Measurements from ENCODE around the gene TAS2R16. TPM values are rescaled to one million over a fixed set of nuclear protein-coding genes. Genes with fewer than 3 reads are reported as not detected.
"Not testable (repeated sequence)": the region's sequence is repeated elsewhere in the genome, so short reads cannot be mapped to it uniquely, and the experiment has no call there.

The TAS2R16 gene
- total RNA-seq, 1 donor from 2014 or later, result not detected

- no peak for DNase-seq (ENCODE audit: extremely low read depth, low read depth, low spot score)
Observed at GRCh38 chr7:122974229-122974628, 21.3 kb downstream of the TAS2R16 start.

- DNase-seq (ENCODE audit: extremely low read depth, low read depth, low spot score), result no peak
Observed at GRCh38 chr7:122972056-122972455, 23.4 kb downstream of the TAS2R16 start.

DNA sequence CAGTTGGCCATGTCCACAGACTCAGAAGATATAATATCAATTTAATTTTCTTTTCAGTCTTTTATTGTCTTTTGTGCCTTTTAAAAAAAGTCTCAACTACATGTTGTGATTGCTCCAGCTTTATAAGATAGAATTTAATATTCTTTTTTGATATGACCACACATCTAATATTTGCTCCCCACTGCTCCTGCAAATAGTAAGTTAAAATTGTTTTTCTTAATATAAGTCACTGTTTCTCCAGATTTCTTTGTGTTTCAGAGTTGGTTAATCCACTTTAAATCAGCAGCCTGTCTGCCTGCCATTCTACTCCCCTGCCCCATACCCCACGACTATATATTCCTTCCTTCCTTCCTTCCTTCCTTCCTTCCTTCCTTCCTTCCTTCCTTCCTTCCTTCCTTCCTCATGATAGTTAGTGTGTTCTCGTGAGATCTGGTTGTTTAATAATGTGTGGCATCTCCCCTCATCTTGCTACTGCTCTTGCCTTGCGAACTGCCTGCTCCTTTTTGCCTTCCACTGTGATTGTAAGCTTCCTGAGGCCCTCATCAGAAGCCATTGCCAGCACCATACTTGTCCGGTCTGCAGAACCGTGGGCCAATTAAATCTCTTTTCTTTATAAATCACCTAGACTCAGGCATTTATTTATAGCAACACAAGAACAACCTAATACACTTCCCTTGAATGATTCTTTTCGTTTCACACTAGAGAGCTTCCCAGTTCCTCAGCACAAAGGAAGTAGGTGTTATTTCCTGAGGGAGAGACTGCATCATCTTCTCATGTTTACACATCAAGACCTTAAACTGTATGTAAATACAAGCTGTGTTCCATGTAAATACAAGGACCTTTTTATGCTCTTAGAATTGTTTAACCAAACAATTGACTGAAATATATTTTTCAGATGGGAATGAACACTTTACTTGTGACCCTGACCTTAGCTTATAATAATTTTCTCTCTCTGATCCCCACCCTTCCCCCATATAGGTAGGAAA, 24.5 kb downstream of the TAS2R16 start:
- no peak for DNase-seq (ENCODE audit: extremely low read depth, low read depth, low spot score)

DNA sequence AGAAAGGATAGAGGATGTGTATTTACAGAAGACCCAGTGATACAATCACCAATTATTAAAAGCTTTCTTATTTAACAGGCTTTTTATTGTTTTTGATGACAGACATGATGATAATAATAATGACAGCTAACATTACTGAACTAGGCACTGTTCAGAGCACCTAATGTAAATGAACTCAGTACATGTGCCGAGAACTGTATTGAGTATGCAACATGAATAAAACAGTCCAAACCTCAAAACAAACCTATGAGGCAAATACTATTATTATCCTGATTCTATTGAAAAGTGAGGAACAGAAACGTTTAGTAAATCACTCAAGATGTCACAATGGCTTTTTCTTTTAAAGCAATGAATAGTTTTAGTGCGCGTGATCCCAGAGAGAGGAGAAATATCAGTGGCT, 27.1 kb downstream of the TAS2R16 start:
- DNase-seq (ENCODE audit: extremely low read depth, low read depth, low spot score), result no peak

DNA sequence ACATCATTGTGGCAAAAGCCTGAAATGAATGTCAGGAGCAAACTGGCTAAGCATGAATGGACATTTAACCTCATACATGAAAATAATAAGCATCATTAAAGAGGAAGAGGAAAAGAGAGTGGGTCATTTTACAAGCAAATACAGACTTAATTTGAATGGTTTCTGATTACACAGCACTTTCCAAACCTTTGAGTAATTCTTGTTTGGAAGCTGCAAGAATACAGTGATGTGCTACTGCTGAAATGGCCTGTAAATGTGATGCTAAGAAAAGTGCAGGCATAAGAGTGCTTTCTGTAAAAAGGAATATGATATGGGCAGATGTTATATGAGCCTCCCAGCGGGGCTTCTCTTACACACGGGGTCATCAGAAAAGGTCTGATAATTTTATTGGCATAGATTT, 30.2 kb downstream of the TAS2R16 start:
- DNase-seq (ENCODE audit: extremely low read depth, low read depth, low spot score), result no peak

- DNase-seq (ENCODE audit: extremely low read depth, low read depth, low spot score), result not testable (repeated sequence)
Observed at GRCh38 chr7:122953678-122954077, 41.8 kb downstream of the TAS2R16 start.

DNA sequence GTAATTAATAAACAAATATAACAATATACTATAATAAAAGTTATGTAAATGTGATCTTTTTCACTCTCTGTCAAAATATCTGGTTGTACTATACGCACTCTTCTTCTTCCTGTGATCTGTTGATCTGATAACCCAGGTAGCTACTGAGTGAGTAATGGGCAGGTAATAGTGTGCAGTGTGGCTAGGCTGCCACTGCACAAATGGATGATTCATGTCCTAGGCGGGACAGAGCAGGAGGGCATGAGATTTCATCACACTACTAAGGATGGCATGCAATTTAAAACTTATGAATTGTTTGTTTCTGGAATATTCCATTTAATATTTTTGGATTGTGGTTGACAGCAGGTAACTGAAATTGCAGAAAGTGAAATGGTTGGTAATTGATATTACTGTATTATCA, 44.5 kb downstream of the TAS2R16 start:
- DNase-seq (ENCODE audit: extremely low read depth, low read depth, low spot score), result no peak

- DNase-seq (ENCODE audit: extremely low read depth, low read depth, low spot score), result no peak
Observed at GRCh38 chr7:122949186-122949585, 46.3 kb downstream of the TAS2R16 start.

Other genes with a start within 250 kb of the TAS2R16 start
- 12.4 and 13.8 TPM in 2 replicates for gene CADPS2, start 109.2 kb downstream of the TAS2R16 start, total RNA-seq
- gene SLC13A1, start 204.3 kb upstream of the TAS2R16 start, total RNA-seq, result not detected in 2 replicates

Measured in glomerular endothelial cell (primary cell).